Measurements from ENCODE around the gene BRMS1.

GRCh38 chr11:66326261-66327111 lies 18.4 kb downstream of the BRMS1 start:
- TF ChIP-seq CTCF (IDR thresholded peaks at IDR 0.05): no peak
- TF ChIP-seq EZH2phosphoT487 (IDR thresholded peaks at IDR 0.05): no peak
- TF ChIP-seq EZH2 (IDR thresholded peaks at IDR 0.05): no peak
